ENCODE results near the gene SMIM36.

DNA sequence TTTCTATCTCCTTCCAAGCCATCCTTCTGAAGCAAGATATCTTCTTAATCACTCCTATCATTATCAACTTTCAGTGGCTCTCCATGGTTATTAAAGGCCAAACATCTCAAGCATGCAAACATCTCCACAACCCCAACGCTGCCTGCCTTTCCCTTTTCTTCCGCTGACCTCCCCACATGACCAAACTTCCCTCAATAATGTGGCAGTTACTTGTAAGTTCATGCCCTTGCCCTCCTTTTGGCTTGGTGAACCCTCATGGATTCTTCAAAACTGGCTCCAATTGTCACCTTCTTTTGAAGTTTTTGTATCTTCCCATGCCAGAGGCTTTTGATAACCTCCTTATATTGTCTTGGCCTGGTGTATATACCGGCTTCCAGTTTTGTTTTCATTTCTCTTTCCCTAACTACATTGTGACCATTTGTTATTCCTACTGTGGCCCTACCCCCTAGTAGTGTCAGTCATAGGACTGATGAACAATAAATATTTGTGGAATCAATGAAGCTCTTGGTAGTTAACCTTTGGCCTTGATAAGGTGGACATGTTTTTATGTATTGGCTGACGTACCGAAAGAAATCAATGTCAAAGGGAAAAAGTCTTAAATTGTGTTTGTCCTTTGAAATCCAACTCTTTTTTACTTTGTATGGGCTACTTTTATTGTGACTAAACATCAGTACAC lies 19.9 kb upstream of the SMIM36 start:
- TF ChIP-seq, protein P1, sequence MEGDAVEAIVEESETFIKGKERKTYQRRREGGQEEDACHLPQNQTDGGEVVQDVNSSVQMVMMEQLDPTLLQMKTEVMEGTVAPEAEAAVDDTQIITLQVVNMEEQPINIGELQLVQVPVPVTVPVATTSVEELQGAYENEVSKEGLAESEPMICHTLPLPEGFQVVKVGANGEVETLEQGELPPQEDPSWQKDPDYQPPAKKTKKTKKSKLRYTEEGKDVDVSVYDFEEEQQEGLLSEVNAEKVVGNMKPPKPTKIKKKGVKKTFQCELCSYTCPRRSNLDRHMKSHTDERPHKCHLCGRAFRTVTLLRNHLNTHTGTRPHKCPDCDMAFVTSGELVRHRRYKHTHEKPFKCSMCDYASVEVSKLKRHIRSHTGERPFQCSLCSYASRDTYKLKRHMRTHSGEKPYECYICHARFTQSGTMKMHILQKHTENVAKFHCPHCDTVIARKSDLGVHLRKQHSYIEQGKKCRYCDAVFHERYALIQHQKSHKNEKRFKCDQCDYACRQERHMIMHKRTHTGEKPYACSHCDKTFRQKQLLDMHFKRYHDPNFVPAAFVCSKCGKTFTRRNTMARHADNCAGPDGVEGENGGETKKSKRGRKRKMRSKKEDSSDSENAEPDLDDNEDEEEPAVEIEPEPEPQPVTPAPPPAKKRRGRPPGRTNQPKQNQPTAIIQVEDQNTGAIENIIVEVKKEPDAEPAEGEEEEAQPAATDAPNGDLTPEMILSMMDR (IDR thresholded peaks at IDR 0.05; ENCODE audit: low read length) = no peak
- TF ChIP-seq EZH2 (optimal IDR thresholded peaks at IDR 0.05; ENCODE audit: low read depth, low read length) = no peak
